Activated naive CD4-positive, alpha-beta T cell treated with anti-CD3 and anti-CD28 coated beads, Interleukin-2, amount 10 ng/mL, durations not matched to agents 7 days and 5 days (primary cell): ENCODE measurements around the gene SEC16B.

Experiments
- CTCF ChIA-PET: fragments of 350-600 bp; sonication (Branson Sonifier 250); formaldehyde crosslinking; loops from one replicate; lab custom pipeline; 2021; ENCODE audit warnings: antibody characterized with exemption; lab: Charles Lee
- DNase-seq: peaks from one replicate; pipeline ENCODE4 v3.0.0-alpha.2; 2020
- H3K27ac Mint-ChIP-seq: one replicate; pipeline ENCODE4 v1.8.0; 2021; ENCODE audit warnings: mild to moderate bottlenecking, moderate library complexity, mixed read lengths
- H3K27me3 Mint-ChIP-seq: one replicate; pipeline ENCODE4 v1.8.0; 2021; ENCODE audit warnings: mild to moderate bottlenecking, mixed read lengths
- H3K36me3 Mint-ChIP-seq: one replicate; pipeline ENCODE4 v1.8.0; 2021; ENCODE audit warnings: mixed read lengths
- H3K4me1 Mint-ChIP-seq: one replicate; pipeline ENCODE4 v1.8.0; 2021; ENCODE audit warnings: mixed read lengths
- H3K4me3 Mint-ChIP-seq: one replicate; pipeline ENCODE4 v1.8.0; 2021; ENCODE audit warnings: mild to moderate bottlenecking, moderate library complexity, mixed read lengths
- H3K9me3 Mint-ChIP-seq: one replicate; pipeline ENCODE4 v1.8.0; 2021; ENCODE audit warnings: mixed read lengths

Gene SEC16B

GRCh38 chr1:177925006-177925405, 44.9 kb downstream of the SEC16B start:
- no peaks in the 10 kb centered on the region for H3K36me3 Mint-ChIP-seq
- DNase-seq = no peak
- no peak overlapping the region for H3K27ac Mint-ChIP-seq
- H3K27me3 Mint-ChIP-seq = no peaks in the 10 kb centered on the region
- H3K4me3 Mint-ChIP-seq = no peak overlapping the region
- CTCF ChIA-PET = interaction anchor here (0.6 to 1.9 kb wide), 2 partner anchors 23 to 1648 kb away, joined by 3 to 6 read pairs; no protein-coding TSS in a partner anchor
- no peaks in the 10 kb centered on the region for H3K4me1 Mint-ChIP-seq
- no peaks in the 10 kb centered on the region for H3K9me3 Mint-ChIP-seq

GRCh38 chr1:177923441-177923840, 46.4 kb downstream of the SEC16B start:
- H3K4me3 Mint-ChIP-seq = no peak overlapping the region
- H3K4me1 Mint-ChIP-seq = no peaks in the 10 kb centered on the region

GRCh38 chr1:177922209-177922608, 47.6 kb downstream of the SEC16B start:
- H3K9me3 Mint-ChIP-seq = no peaks in the 10 kb centered on the region
- H3K4me1 Mint-ChIP-seq = no peaks in the 10 kb centered on the region
- no peaks in the 10 kb centered on the region for H3K27me3 Mint-ChIP-seq
- CTCF ChIA-PET = interaction anchor here (0.7 to 1.7 kb wide), 2 partner anchors 24 to 1107 kb away, joined by 3 to 4 read pairs; no protein-coding TSS in a partner anchor
- no peak for DNase-seq
- no peaks in the 10 kb centered on the region for H3K36me3 Mint-ChIP-seq
- no peak overlapping the region for H3K4me3 Mint-ChIP-seq
- H3K27ac Mint-ChIP-seq = no peak overlapping the region

More at GRCh38 chr1:177923441-177923840, 46.4 kb downstream of the SEC16B start:
- Mint-ChIP-seq H3K9me3 (no peaks in the 10 kb centered on the region), H3K36me3 (no peaks in the 10 kb centered on the region), H3K27ac (no peak overlapping the region), H3K27me3 (no peaks in the 10 kb centered on the region)
- CTCF ChIA-PET = interaction anchor here (1.7 to 1.9 kb wide), 2 partner anchors 23 to 25 kb away, joined by 4 to 6 read pairs; no protein-coding TSS in a partner anchor
- DNase-seq = no peak

GRCh38 chr1:177921590-177921989, 48.3 kb downstream of the SEC16B start:
- H3K36me3 Mint-ChIP-seq = no peaks in the 10 kb centered on the region
- no peak overlapping the region for H3K4me3 Mint-ChIP-seq
- H3K9me3 Mint-ChIP-seq = no peaks in the 10 kb centered on the region
- no peaks in the 10 kb centered on the region for H3K27me3 Mint-ChIP-seq
- no peak overlapping the region for H3K27ac Mint-ChIP-seq
- CTCF ChIA-PET = interaction anchor here (1.7 kb wide), 1 partner anchor 24 kb away, joined by 4 read pairs; no protein-coding TSS in a partner anchor
- no peaks in the 10 kb centered on the region for H3K4me1 Mint-ChIP-seq
- DNase-seq = no peak

GRCh38 chr1:177920091-177920490, 49.8 kb downstream of the SEC16B start:
- H3K9me3 Mint-ChIP-seq = no peaks in the 10 kb centered on the region
- H3K27ac Mint-ChIP-seq = no peak overlapping the region
- H3K4me1 Mint-ChIP-seq = no peaks in the 10 kb centered on the region
- H3K36me3 Mint-ChIP-seq = no peaks in the 10 kb centered on the region
- CTCF ChIA-PET = no interaction called here
- H3K4me3 Mint-ChIP-seq = no peak overlapping the region
- no peaks in the 10 kb centered on the region for H3K27me3 Mint-ChIP-seq
- no peak for DNase-seq

GRCh38 chr1:177915641-177916040, 54.2 kb downstream of the SEC16B start:
- Mint-ChIP-seq H3K4me1 (no peaks in the 10 kb centered on the region), H3K27ac (no peak overlapping the region), H3K4me3 (no peak overlapping the region), H3K9me3 (no peaks in the 10 kb centered on the region), H3K36me3 (no peaks in the 10 kb centered on the region), H3K27me3 (no peaks in the 10 kb centered on the region)
- CTCF ChIA-PET = no interaction called here
- no peak for DNase-seq

GRCh38 chr1:177914603-177915002, 55.3 kb downstream of the SEC16B start:
- Mint-ChIP-seq H3K36me3 (no peaks in the 10 kb centered on the region), H3K27ac (no peak overlapping the region), H3K9me3 (no peaks in the 10 kb centered on the region), H3K27me3 (no peaks in the 10 kb centered on the region), H3K4me1 (no peaks in the 10 kb centered on the region), H3K4me3 (no peak overlapping the region)
- CTCF ChIA-PET = no interaction called here
- no peak for DNase-seq

GRCh38 chr1:177913762-177914540, 55.9 kb downstream of the SEC16B start:
- no peak for DNase-seq
- CTCF ChIA-PET = no interaction called here
- Mint-ChIP-seq H3K4me3 (no peak overlapping the region), H3K36me3 (no peaks in the 10 kb centered on the region), H3K27ac (no peak overlapping the region), H3K9me3 (no peaks in the 10 kb centered on the region), H3K4me1 (no peaks in the 10 kb centered on the region), H3K27me3 (no peaks in the 10 kb centered on the region)

- no peaks in the 10 kb centered on the region for H3K36me3 Mint-ChIP-seq
- H3K9me3 Mint-ChIP-seq = no peaks in the 10 kb centered on the region
- H3K4me3 Mint-ChIP-seq = no peak overlapping the region
- no peak overlapping the region for H3K27ac Mint-ChIP-seq
- no peaks in the 10 kb centered on the region for H3K4me1 Mint-ChIP-seq
- no peak for DNase-seq
- no peaks in the 10 kb centered on the region for H3K27me3 Mint-ChIP-seq
- CTCF ChIA-PET = no interaction called here
Measured at GRCh38 chr1:177912991-177913390, 56.9 kb downstream of the SEC16B start.

GRCh38 chr1:177909416-177909815, 60.4 kb downstream of the SEC16B start:
- CTCF ChIA-PET = no interaction called here
- H3K4me3 Mint-ChIP-seq = no peak overlapping the region
- H3K9me3 Mint-ChIP-seq = no peaks in the 10 kb centered on the region
- H3K4me1 Mint-ChIP-seq = no peaks in the 10 kb centered on the region
- H3K27me3 Mint-ChIP-seq = no peaks in the 10 kb centered on the region
- H3K36me3 Mint-ChIP-seq = no peaks in the 10 kb centered on the region
- no peak overlapping the region for H3K27ac Mint-ChIP-seq
- DNase-seq = no peak

GRCh38 chr1:177907000-177907399, 62.9 kb downstream of the SEC16B start:
- H3K4me3 Mint-ChIP-seq = no peak overlapping the region
- CTCF ChIA-PET = no interaction called here
- H3K27ac Mint-ChIP-seq = no peak overlapping the region

GRCh38 chr1:177905686-177906085, 64.2 kb downstream of the SEC16B start:
- H3K27me3 Mint-ChIP-seq = no peaks in the 10 kb centered on the region
- no peaks in the 10 kb centered on the region for H3K4me1 Mint-ChIP-seq
- no peak overlapping the region for H3K4me3 Mint-ChIP-seq
- no peak overlapping the region for H3K27ac Mint-ChIP-seq
- H3K36me3 Mint-ChIP-seq = no peaks in the 10 kb centered on the region
- CTCF ChIA-PET = no interaction called here
- no peak for DNase-seq
- H3K9me3 Mint-ChIP-seq = peaks cover 2% of the 10 kb centered on the region

More at GRCh38 chr1:177907000-177907399, 62.9 kb downstream of the SEC16B start:
- H3K27me3 Mint-ChIP-seq = no peaks in the 10 kb centered on the region
- H3K9me3 Mint-ChIP-seq = no peaks in the 10 kb centered on the region
- H3K4me1 Mint-ChIP-seq = no peaks in the 10 kb centered on the region
- H3K36me3 Mint-ChIP-seq = no peaks in the 10 kb centered on the region
- no peak for DNase-seq

GRCh38 chr1:177902266-177902665, 67.6 kb downstream of the SEC16B start:
- H3K27me3 Mint-ChIP-seq = no peaks in the 10 kb centered on the region
- H3K4me3 Mint-ChIP-seq = no peak overlapping the region
- no peak for DNase-seq
- H3K4me1 Mint-ChIP-seq = no peaks in the 10 kb centered on the region
- peaks cover 2% of the 10 kb centered on the region for H3K9me3 Mint-ChIP-seq
- no peaks in the 10 kb centered on the region for H3K36me3 Mint-ChIP-seq
- CTCF ChIA-PET = no interaction called here
- no peak overlapping the region for H3K27ac Mint-ChIP-seq

- DNase-seq = no peak
- Mint-ChIP-seq H3K9me3 (peaks cover 2% of the 10 kb centered on the region), H3K4me3 (no peak overlapping the region), H3K27ac (no peak overlapping the region), H3K36me3 (no peaks in the 10 kb centered on the region), H3K4me1 (no peaks in the 10 kb centered on the region), H3K27me3 (no peaks in the 10 kb centered on the region)
- CTCF ChIA-PET = no interaction called here
Measured at GRCh38 chr1:177897998-177898654, 71.7 kb downstream of the SEC16B start.
